ENCODE data around the gene SRP14. TPM values are rescaled to one million over a fixed set of nuclear protein-coding genes. Genes with fewer than 3 reads are reported as not detected.

The SRP14 gene
- total RNA-seq, 4 donors from 2014 or later: 327 to 576 (median 408) TPM

DNA sequence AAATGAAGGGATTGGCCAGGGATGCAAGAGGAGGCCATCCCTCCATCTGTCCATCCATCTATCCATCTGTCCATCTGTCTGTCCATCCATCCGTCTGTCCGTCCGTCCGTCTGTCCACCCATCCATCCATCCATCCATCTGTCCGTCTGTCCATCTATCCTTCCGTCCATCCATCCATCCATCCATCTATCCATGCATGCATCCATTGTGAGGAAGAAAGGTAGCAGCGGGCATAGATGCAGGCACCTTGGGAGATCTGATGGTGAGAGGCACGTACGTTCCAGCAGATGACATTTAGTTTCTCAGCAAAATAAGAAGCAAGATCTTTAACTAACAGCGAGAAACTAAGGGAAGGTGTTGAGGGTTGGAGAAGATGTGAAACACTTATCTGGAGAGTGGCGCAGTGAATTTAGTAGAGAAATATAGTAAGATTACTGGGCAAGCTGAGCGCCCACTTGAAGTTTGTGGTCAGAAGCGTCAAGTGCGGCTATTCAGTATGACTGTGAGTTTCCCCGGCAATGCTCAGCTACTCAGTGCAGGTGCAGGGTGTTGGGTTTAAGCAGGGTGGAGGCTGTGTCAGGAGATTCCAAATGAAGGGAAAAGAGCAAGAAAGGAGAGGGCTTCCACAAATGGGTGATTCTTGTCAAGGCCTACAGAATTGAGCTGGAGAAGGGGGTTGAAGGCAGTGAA lies 22.4 kb upstream of the SRP14 start:
- no peak for DNase-seq
- TF ChIP-seq, protein P1, sequence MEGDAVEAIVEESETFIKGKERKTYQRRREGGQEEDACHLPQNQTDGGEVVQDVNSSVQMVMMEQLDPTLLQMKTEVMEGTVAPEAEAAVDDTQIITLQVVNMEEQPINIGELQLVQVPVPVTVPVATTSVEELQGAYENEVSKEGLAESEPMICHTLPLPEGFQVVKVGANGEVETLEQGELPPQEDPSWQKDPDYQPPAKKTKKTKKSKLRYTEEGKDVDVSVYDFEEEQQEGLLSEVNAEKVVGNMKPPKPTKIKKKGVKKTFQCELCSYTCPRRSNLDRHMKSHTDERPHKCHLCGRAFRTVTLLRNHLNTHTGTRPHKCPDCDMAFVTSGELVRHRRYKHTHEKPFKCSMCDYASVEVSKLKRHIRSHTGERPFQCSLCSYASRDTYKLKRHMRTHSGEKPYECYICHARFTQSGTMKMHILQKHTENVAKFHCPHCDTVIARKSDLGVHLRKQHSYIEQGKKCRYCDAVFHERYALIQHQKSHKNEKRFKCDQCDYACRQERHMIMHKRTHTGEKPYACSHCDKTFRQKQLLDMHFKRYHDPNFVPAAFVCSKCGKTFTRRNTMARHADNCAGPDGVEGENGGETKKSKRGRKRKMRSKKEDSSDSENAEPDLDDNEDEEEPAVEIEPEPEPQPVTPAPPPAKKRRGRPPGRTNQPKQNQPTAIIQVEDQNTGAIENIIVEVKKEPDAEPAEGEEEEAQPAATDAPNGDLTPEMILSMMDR (IDR thresholded peaks at IDR 0.05): no peak
- no peak for TF ChIP-seq POLR2A (IDR thresholded peaks at IDR 0.05)
- whole genome bisulfite sequencing, 2 donors: 89 to 95% methylated on average over 15 of the region's 15 CpGs
- intact Hi-C loops (cut with DNase I): no loop called here
- Histone ChIP-seq H3K27ac (no peak overlapping the region), H3K4me1 (peaks cover 11 to 19% of the 10 kb centered on the region in 2 donors), H3K27me3 (no peaks in the 10 kb centered on the region), H3K36me3 (no peaks in the 10 kb centered on the region), H3K9me3 (no peaks in the 10 kb centered on the region), H3K4me3 (replicated peaks in 1 of 3) (no peak overlapping the region)

DNA sequence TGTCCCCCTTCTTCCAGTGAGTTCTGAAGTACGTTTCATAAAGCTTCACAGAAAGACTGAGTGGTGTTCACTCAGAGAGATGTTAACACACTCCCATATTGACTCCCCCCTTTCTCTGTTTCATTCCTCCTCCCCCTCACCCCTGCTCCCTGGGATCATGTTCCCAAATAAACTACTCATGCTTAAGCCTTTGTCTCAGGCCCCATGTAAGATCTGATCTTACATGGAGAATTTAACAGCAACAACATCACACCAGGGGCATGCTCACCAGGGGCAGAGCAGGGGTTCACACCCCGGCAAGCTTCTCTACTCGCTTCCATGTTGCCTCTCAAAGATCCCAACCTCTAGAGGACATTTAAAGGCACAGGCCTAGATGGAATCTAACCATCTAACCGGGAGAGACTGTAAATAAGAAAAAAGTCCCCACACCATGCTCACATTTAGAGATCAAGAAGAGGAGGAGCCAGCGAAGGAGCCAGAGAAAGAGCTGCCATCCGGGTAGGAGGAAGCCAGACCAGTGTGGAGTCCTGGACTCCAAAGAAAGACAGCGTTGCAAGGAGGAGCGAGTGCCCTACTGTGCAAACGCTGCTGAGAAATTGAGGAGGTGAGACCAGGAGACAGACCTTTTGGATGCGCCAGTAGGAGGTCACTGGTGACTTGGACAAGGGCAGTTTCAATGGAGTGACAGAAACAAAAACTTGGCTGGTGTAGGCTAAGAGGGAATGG lies 21.4 kb upstream of the SRP14 start:
- DNase-seq: no peak
- Histone ChIP-seq H3K4me3 (replicated peaks in 1 of 3) (no peak overlapping the region), H3K27me3 (no peaks in the 10 kb centered on the region), H3K36me3 (no peaks in the 10 kb centered on the region), H3K9me3 (no peaks in the 10 kb centered on the region), H3K27ac (no peak overlapping the region), H3K4me1 (peaks cover 20 to 28% of the 10 kb centered on the region in 2 donors)
- no peak for TF ChIP-seq POLR2A (IDR thresholded peaks at IDR 0.05)
- TF ChIP-seq, protein P1 (IDR thresholded peaks at IDR 0.05): no peak
- intact Hi-C loops (cut with DNase I): no loop called here
- 83 to 88% methylated on average over 10 of the region's 10 CpGs for WGBS, 2 donors

DNA sequence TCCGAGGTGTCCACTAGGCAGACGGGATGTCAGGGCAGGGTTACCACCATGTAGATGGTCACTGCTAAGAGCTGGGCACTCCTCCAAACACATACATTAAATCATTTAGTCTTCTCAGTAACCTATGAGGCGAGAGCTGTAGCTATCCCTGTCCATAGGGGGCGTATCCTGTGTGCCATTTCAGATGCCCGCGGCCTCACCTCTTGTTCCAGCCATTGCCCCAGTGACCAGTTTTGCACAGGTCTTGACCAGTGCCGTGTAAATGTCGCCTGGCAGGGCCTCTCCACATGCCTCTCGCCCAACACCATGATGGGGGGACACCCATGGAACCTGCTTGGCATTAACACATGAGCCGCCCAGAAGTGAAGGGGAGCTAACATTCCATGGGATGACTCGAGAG lies 20.8 kb upstream of the SRP14 start:
- peaks cover 26 to 34% of the 10 kb centered on the region in 2 donors for H3K4me1 ChIP-seq
- no peak for TF ChIP-seq POLR2A (IDR thresholded peaks at IDR 0.05)
- no peaks in the 10 kb centered on the region for H3K36me3 ChIP-seq
- no peaks in the 10 kb centered on the region for H3K9me3 ChIP-seq
- no peak overlapping the region for H3K4me3 ChIP-seq (replicated peaks in 1 of 3)
- H3K27me3 ChIP-seq: no peaks in the 10 kb centered on the region
- H3K27ac ChIP-seq: no peak overlapping the region
- DNase-seq: no peak
- WGBS, 2 donors: 87 to 95% methylated on average over 11 of the region's 11 CpGs
- intact Hi-C loops (cut with DNase I): no loop called here

DNA sequence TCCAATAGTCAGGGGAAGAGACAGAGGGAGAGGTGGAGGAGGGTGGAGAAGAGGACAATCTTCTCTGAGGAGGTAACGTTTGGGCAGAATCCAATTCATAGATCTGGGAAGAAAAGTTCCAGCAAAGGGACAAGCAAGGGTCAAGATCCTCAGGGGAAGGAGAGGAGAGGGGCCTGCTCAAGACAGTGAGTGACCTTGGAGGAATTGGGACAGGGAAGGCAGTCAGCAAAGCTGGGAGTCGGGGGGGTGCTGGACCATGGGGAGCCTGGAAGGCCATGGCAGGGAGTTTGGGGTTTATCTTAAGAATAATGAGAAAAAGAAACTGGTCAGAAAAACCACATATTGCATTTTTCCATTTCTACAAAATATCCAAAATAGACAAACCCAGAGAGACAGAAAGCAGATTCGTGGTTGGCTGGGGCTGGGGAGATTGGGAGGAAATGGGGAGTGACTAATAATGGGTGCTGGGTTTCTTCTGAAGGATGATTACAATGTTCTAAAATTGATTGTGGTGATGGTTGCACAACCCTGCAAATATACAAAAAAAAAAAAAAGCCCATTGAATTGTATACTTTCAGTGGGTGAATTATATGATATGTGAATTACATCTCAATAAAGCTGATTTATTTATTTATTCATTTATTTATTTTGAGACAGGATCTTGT lies 19.6 kb upstream of the SRP14 start:
- Histone ChIP-seq H3K4me3 (replicated peaks in 1 of 3) (no peak overlapping the region), H3K27me3 (no peaks in the 10 kb centered on the region), H3K27ac (no peak overlapping the region), H3K9me3 (no peaks in the 10 kb centered on the region), H3K36me3 (no peaks in the 10 kb centered on the region), H3K4me1 (peaks cover 23 to 34% of the 10 kb centered on the region in 2 donors)
- TF ChIP-seq, protein P1 (IDR thresholded peaks at IDR 0.05): no peak
- no peak for TF ChIP-seq POLR2A (IDR thresholded peaks at IDR 0.05)
- intact Hi-C loops (cut with DNase I): no loop called here
- DNase-seq: no peak
- WGBS, 2 donors: 82 to 83% methylated on average over 3 of the region's 3 CpGs

DNA sequence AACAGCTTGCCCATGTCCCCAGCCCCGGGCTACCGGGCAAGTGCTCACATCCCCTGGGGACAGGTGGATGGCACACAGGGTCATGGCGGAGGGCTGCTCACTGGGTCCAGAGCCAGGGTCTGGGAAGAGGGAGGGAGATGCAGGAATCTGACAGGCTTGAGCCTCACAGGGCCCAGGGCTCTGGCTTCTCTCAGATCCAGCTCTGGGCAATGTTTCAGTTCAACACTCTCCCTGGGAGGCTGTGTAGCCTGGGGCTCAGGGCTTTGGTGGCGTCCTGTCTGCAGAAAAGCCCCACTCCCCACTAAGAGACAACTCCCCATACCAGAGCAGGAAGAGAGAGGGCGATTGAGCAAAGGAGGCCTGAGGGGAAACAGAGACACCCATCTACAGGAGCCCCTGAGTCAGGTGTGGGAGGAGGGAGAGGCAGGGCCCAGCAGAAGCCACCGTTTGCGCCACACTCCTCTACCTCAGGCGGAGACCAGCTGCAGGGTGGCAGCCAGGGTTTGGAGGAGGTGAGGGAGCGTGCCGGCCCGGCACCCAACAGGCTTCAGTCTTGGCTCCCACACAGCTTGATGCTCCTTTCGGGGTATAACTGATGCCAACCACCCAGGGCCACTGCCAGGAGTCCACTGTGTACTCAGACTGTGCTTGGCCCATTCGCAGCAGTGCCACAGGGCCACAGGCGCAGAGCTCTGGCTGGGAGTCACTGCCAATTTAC lies 16.8 kb upstream of the SRP14 start:
- peak; percentile 77 to 87 for DNase-seq
- Histone ChIP-seq H3K4me3 (replicated peaks in 1 of 3) (no peak overlapping the region), H3K4me1 (peaks cover 17 to 25% of the 10 kb centered on the region in 2 donors), H3K27me3 (no peaks in the 10 kb centered on the region), H3K36me3 (no peaks in the 10 kb centered on the region), H3K9me3 (no peaks in the 10 kb centered on the region), H3K27ac (peak overlapping the region; percentile 16 to 84 (median 72))
- no peak for TF ChIP-seq POLR2A (IDR thresholded peaks at IDR 0.05)
- TF ChIP-seq, protein P1 (IDR thresholded peaks at IDR 0.05): no peak
- intact Hi-C loops (cut with DNase I): no loop called here
- 75 to 79% methylated on average over 10 to 13 of the region's 14 CpGs for whole genome bisulfite sequencing, 2 donors
